T-helper 17 cell (primary cell): ENCODE measurements around the gene ERICH4. TPM values are rescaled to one million over a fixed set of nuclear protein-coding genes. Genes with fewer than 3 reads are reported as not detected.
"Not testable (repeated sequence)": the region's sequence is repeated elsewhere in the genome, so short reads cannot be mapped to it uniquely, and the experiment has no call there.

Source experiments
- ATAC-seq: fragments of 150-1000 bp; cut with Tn5 transposase; 2 replicates; pipeline ENCODE4 v1.10.0; 2021; ENCODE audit warnings: mild to moderate bottlenecking, moderate library complexity
- DNase-seq, 3 donors: peaks; one replicate each; pipeline versions ENCODE4 v3.0.0 to v3.0.0-alpha.2; 2020 to 2021
- H3K9me3 ChIP-seq: one replicate; pipeline ENCODE4 v1.7.0; 2013; ENCODE audit warnings: low read length, mild to moderate bottlenecking; ENCODE audit not compliant: control insufficient read depth, poor library complexity, severe bottlenecking
- H3K27ac Mint-ChIP-seq: one replicate; pipeline ENCODE4 v1.8.0; 2022; ENCODE audit warnings: mild to moderate bottlenecking, moderate library complexity, mixed read lengths
- H3K27me3 Mint-ChIP-seq: one replicate; pipeline ENCODE4 v1.8.0; 2022; ENCODE audit warnings: mixed read lengths
- H3K36me3 Mint-ChIP-seq: one replicate; pipeline ENCODE4 v1.8.0; 2022; ENCODE audit warnings: low read depth, mixed read lengths
- H3K4me1 Mint-ChIP-seq: one replicate; pipeline ENCODE4 v1.8.0; 2022; ENCODE audit warnings: mild to moderate bottlenecking, mixed read lengths
- H3K4me3 Mint-ChIP-seq: one replicate; pipeline ENCODE4 v1.8.0; 2022; ENCODE audit warnings: mild to moderate bottlenecking, moderate library complexity, mixed read lengths
- total RNA-seq, 4 donors: library from RNA in 2 of 4; stranded (reverse) in 2 of 4; gene quantifications; one replicate each; pipeline ENCODE4 v1.2.3 and lab custom pipeline; 2022 to 2026

ERICH4 gene
- total RNA-seq, 2 donors from 2014 or later: not detected

- no peak overlapping the region for H3K27ac Mint-ChIP-seq
- ATAC-seq (no peak), DNase-seq (no peak)
- no peaks in the 10 kb centered on the region for H3K9me3 ChIP-seq
- peaks cover 2% of the 10 kb centered on the region for H3K36me3 Mint-ChIP-seq
- peaks cover 59% of the 10 kb centered on the region for H3K27me3 Mint-ChIP-seq
- no peak overlapping the region for H3K4me3 Mint-ChIP-seq
- no peaks in the 10 kb centered on the region for H3K4me1 Mint-ChIP-seq
Observed at GRCh38 chr19:41484822-41485221, 41.9 kb downstream of the ERICH4 start.

DNA sequence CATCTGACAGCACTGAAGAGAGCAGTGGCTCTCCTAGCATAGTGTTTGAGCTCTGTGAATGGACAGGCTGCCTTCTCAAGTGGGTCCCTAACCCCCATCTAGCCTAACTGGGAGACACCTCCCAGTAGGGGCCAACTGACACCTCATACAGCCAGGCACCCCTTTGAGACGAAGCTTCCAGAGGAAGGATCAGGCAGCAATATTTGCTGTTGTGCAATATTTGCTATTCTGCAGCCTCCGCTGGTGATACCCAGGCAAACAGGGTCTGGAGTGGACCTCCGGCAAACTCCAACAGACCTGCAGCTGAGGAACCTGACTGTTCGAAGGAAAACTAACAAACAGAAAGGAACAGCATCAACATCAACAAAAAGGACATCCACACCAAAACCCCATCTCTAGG lies 44.0 kb downstream of the ERICH4 start:
- not testable (repeated sequence) for H3K36me3 Mint-ChIP-seq, H3K4me3 Mint-ChIP-seq, ATAC-seq, H3K27ac Mint-ChIP-seq, H3K9me3 ChIP-seq, DNase-seq, H3K4me1 Mint-ChIP-seq
- peaks cover 40% of the 10 kb centered on the region for H3K27me3 Mint-ChIP-seq

DNA sequence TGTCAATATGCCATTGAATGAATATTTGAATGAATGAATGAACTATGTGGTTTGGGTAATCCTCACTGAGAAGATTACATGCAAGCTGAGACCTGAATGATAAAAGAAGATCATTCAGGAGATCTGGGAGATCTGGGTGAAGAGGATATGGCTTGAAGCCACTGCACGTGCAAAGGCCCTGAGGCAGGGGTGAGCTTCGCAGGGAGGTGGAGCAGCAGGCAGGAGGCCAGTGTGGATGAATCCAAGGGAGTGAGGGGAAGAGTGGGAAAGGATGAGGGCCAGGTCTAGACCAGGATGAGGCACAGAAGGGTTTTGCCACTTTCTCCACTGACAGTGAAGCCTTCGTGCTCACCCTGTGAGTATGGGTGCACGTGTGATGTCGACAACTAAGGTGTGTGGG lies 49.9 kb downstream of the ERICH4 start:
- Mint-ChIP-seq H3K36me3 (no peaks in the 10 kb centered on the region), H3K27ac (no peak overlapping the region), H3K4me1 (no peaks in the 10 kb centered on the region), H3K4me3 (no peak overlapping the region), H3K27me3 (peaks cover 9% of the 10 kb centered on the region)
- no peak for ATAC-seq
- no peaks in the 10 kb centered on the region for H3K9me3 ChIP-seq
- no peak for DNase-seq

Other genes starting within 250 kb of the ERICH4 start
- 1 to 10 TPM in 1 of 2 donors, under 1 TPM in 1; 0.75 to 1.1 TPM for gene CYP2S1, start 249.9 kb upstream of the ERICH4 start, total RNA-seq
- gene AXL, start 223.9 kb upstream of the ERICH4 start, total RNA-seq: under 1 TPM; 0.22 to 0.44 TPM
- 100 to 1,000 TPM; 316 to 329 TPM for gene HNRNPUL1, start 178.8 kb upstream of the ERICH4 start, total RNA-seq
- gene CCDC97, start 133.0 kb upstream of the ERICH4 start, total RNA-seq: 10 to 100 TPM; 34.7 to 35.4 TPM
- 100 to 1,000 TPM; 408 to 431 TPM for gene TGFB1, start 89.2 kb upstream of the ERICH4 start, total RNA-seq
- 10 to 100 TPM; 37.1 to 41.4 TPM for gene B9D2, start 79.0 kb upstream of the ERICH4 start, total RNA-seq
- 10 to 100 TPM in 1 of 2 donors, 1 to 10 TPM in 1; 6.9 to 35.0 TPM for gene TMEM91, start 66.6 kb upstream of the ERICH4 start, total RNA-seq
- 10 to 100 TPM; 12.0 to 13.0 TPM for gene EXOSC5, start 45.8 kb upstream of the ERICH4 start, total RNA-seq
- gene BCKDHA, start 45.3 kb upstream of the ERICH4 start, total RNA-seq: 10 to 100 TPM; 13.2 to 14.7 TPM
- 1 to 10 TPM; 3.4 to 4.8 TPM for gene B3GNT8, start 15.8 kb upstream of the ERICH4 start, total RNA-seq
- gene DMAC2, start 3.2 kb upstream of the ERICH4 start, total RNA-seq: 10 to 100 TPM; 24.1 to 27.9 TPM
- 10 to 100 TPM; 40.5 to 44.4 TPM for gene CEACAM21, start 133.0 kb downstream of the ERICH4 start, total RNA-seq
- under 1 TPM; 0.31 to 0.92 TPM for gene CEACAM4, start 183.9 kb downstream of the ERICH4 start, total RNA-seq
- gene CEACAM7, start 245.1 kb downstream of the ERICH4 start, total RNA-seq: not detected